Trophoblast cell (in vitro differentiated cells and primary cell): Measurements from ENCODE around the gene GPR84.

Source experiments
- DNase-seq, 2 donors: peaks; one replicate each; pipeline ENCODE4 v3.0.0-alpha.2; 2016
- H2AFZ ChIP-seq: 2 replicates; pipeline ENCODE4 v1.6.1; 2013; ENCODE audit warnings: low read length, moderate library complexity, mild to moderate bottlenecking; ENCODE audit not compliant: insufficient read depth, poor library complexity
- H2AK5ac ChIP-seq: 2 replicates; pipeline ENCODE4 v1.6.1; 2013; ENCODE audit warnings: mild to moderate bottlenecking, low read length
- H2BK120ac ChIP-seq: 2 replicates; pipeline ENCODE4 v1.6.1; 2013; ENCODE audit warnings: low read length, mild to moderate bottlenecking, moderate library complexity; ENCODE audit not compliant: insufficient read depth, poor library complexity
- H2BK12ac ChIP-seq: 2 replicates; pipeline ENCODE4 v1.6.1; 2013; ENCODE audit warnings: mild to moderate bottlenecking, low read length, moderate library complexity
- H2BK5ac ChIP-seq: 2 replicates; pipeline ENCODE4 v1.6.1; 2013; ENCODE audit warnings: low read length, low read depth, moderate library complexity, mild to moderate bottlenecking; ENCODE audit not compliant: poor library complexity
- H3K14ac ChIP-seq: 2 replicates; pipeline ENCODE4 v1.6.1; 2013; ENCODE audit warnings: mild to moderate bottlenecking, low read length
- H3K18ac ChIP-seq: 2 replicates; pipeline ENCODE4 v1.6.1; 2013; ENCODE audit warnings: mild to moderate bottlenecking, low read length
- H3K23ac ChIP-seq: 2 replicates; pipeline ENCODE4 v1.6.1; 2013; ENCODE audit warnings: low read length
- H3K27ac ChIP-seq: 2 replicates; pipeline ENCODE4 v1.5.1; 2013; ENCODE audit warnings: low read depth, mild to moderate bottlenecking, inconsistent platforms, low read length, moderate library complexity
- H3K27me3 ChIP-seq: 2 replicates; pipeline ENCODE4 v1.6.1; 2013; ENCODE audit warnings: inconsistent platforms, mild to moderate bottlenecking, low read length, moderate library complexity; ENCODE audit not compliant: insufficient read depth
- H3K36me3 ChIP-seq, 2 experiments: 1 replicate in 1 of 2; 2 replicates in 1 of 2; pipeline ENCODE4 v1.6.1; 2013; ENCODE audit warnings: low read length in 2 of 2, mild to moderate bottlenecking in 2 of 2, moderate library complexity in 1 of 2; ENCODE audit not compliant: insufficient read depth in 2 of 2, control insufficient read depth in 1 of 2
- H3K4ac ChIP-seq: 2 replicates; pipeline ENCODE4 v1.6.1; 2013; ENCODE audit warnings: low read depth, mild to moderate bottlenecking, low read length, moderate library complexity
- H3K4me1 ChIP-seq, 2 experiments: 1 replicate in 1 of 2; 2 replicates in 1 of 2; pipeline ENCODE4 v1.6.1; 2013; ENCODE audit warnings: low read length in 2 of 2, mild to moderate bottlenecking in 2 of 2, moderate library complexity in 1 of 2; ENCODE audit not compliant: insufficient read depth in 2 of 2, control insufficient read depth in 1 of 2
- H3K4me2 ChIP-seq: 2 replicates; pipeline ENCODE4 v1.6.1; 2013; ENCODE audit warnings: inconsistent platforms, mild to moderate bottlenecking, low read length, moderate library complexity
- H3K4me3 ChIP-seq: 2 replicates; pipeline ENCODE4 v1.5.1; 2013; ENCODE audit warnings: mild to moderate bottlenecking, low read depth, low read length, inconsistent platforms
- H3K79me1 ChIP-seq: one replicate; pipeline ENCODE4 v1.6.1; 2013; ENCODE audit warnings: low read length
- H3K79me2 ChIP-seq: 2 replicates; pipeline ENCODE4 v1.6.1; 2013; ENCODE audit warnings: low read length, mild to moderate bottlenecking; ENCODE audit not compliant: control insufficient read depth, insufficient read depth, poor library complexity
- H3K9ac ChIP-seq: 2 replicates; pipeline ENCODE4 v1.6.1; 2013; ENCODE audit warnings: mild to moderate bottlenecking, low read length
- H3K9me3 ChIP-seq: 2 replicates; pipeline ENCODE4 v1.6.1; 2013; ENCODE audit warnings: low read depth, mild to moderate bottlenecking, control low read depth, inconsistent platforms, low read length; ENCODE audit not compliant: insufficient read depth
- H4K12ac ChIP-seq: 2 replicates; pipeline ENCODE4 v1.6.1; 2013; ENCODE audit warnings: low read depth, mild to moderate bottlenecking, low read length, moderate library complexity
- H4K8ac ChIP-seq: 2 replicates; pipeline ENCODE4 v1.6.1; 2013; ENCODE audit warnings: low read depth, mild to moderate bottlenecking, low read length, moderate library complexity
- H4K91ac ChIP-seq: one replicate; pipeline ENCODE4 v1.6.1; 2013; ENCODE audit warnings: low read depth, mild to moderate bottlenecking, low read length, moderate library complexity
- WGBS: extraction: QIAGEN DNeasy Blood & Tissue Kit; methylation state at CpG from one replicate; pipeline ENCODE4 v1.1.7; 2013; ENCODE audit warnings: missing lambda C conversion rate; ENCODE audit not compliant: insufficient read length, insufficient coverage; ENCODE audit errors: extremely low coverage; 5-methylcytosine and 5-hydroxymethylcytosine counted together

GPR84 gene

GRCh38 chr12:54388237-54389133 is 24.2 kb upstream of the GPR84 start:
- peak overlapping the region; percentile 74 for H3K14ac ChIP-seq
- no peaks in the 10 kb centered on the region for H3K27me3 ChIP-seq
- no peaks in the 10 kb centered on the region for H3K9me3 ChIP-seq
- no peak for DNase-seq
- H3K23ac ChIP-seq: no peak overlapping the region
- H3K18ac ChIP-seq: peak overlapping the region; percentile 86
- no CpG with 5 or more reads among the region's 4 CpGs for WGBS
- peaks cover 55 to 68% of the 10 kb centered on the region in 2 experiments for H3K4me1 ChIP-seq
- peak overlapping the region; percentile 88 for H2BK5ac ChIP-seq
- peaks cover 17% of the 10 kb centered on the region for H3K79me2 ChIP-seq
- peaks cover 0 to 5% of the 10 kb centered on the region in 2 experiments for H3K36me3 ChIP-seq
- H2AFZ ChIP-seq: no peak overlapping the region
- H4K12ac ChIP-seq: no peak overlapping the region
- H3K4me2 ChIP-seq: peak overlapping the region; percentile 18
- peak overlapping the region; percentile 78 for H2BK12ac ChIP-seq
- no peak overlapping the region for H3K4ac ChIP-seq
- peaks cover 55% of the 10 kb centered on the region for H3K79me1 ChIP-seq
- H4K91ac ChIP-seq: peak overlapping the region; percentile 72
- no peak overlapping the region for H3K4me3 ChIP-seq
- H2BK120ac ChIP-seq: peak overlapping the region; percentile 50
- peak overlapping the region; percentile 95 for H3K27ac ChIP-seq
- peak overlapping the region; percentile 86 for H2AK5ac ChIP-seq
- H3K9ac ChIP-seq: no peak overlapping the region
- H4K8ac ChIP-seq: peak overlapping the region; percentile 71

- H3K23ac ChIP-seq: no peak overlapping the region
- H3K79me2 ChIP-seq: peaks cover 17% of the 10 kb centered on the region
- H4K91ac ChIP-seq: peak overlapping the region; percentile 90
- peak overlapping the region; percentile 87 for H2BK5ac ChIP-seq
- peak overlapping the region; percentile 84 for H2BK120ac ChIP-seq
- no peak for DNase-seq
- WGBS: no CpG with 5 or more reads among the region's 3 CpGs
- H3K4ac ChIP-seq: peak overlapping the region; percentile 60
- no peak overlapping the region for H3K4me3 ChIP-seq
- H2BK12ac ChIP-seq: peak overlapping the region; percentile 81
- H4K8ac ChIP-seq: peak overlapping the region; percentile 78
- peak overlapping the region; percentile 66 for H3K14ac ChIP-seq
- peaks cover 57 to 68% of the 10 kb centered on the region in 2 experiments for H3K4me1 ChIP-seq
- H3K4me2 ChIP-seq: no peak overlapping the region
- H3K36me3 ChIP-seq: peaks cover 3 to 5% of the 10 kb centered on the region in 2 experiments
- H3K27me3 ChIP-seq: no peaks in the 10 kb centered on the region
- H3K27ac ChIP-seq: peak overlapping the region; percentile 95
- H2AK5ac ChIP-seq: peak overlapping the region; percentile 65
- peak overlapping the region; percentile 13 for H4K12ac ChIP-seq
- H3K18ac ChIP-seq: peak overlapping the region; percentile 79
- H3K9me3 ChIP-seq: no peaks in the 10 kb centered on the region
- peaks cover 55% of the 10 kb centered on the region for H3K79me1 ChIP-seq
- H2AFZ ChIP-seq: no peak overlapping the region
- H3K9ac ChIP-seq: peak overlapping the region; percentile 6
Measured at GRCh38 chr12:54387114-54387467, 22.8 kb upstream of the GPR84 start.

- peak in 1 of 2 donors; percentile 63 for DNase-seq
Measured at GRCh38 chr12:54386403-54387113, 22.3 kb upstream of the GPR84 start.

GRCh38 chr12:54385251-54385914 is 21.1 kb upstream of the GPR84 start:
- peak overlapping the region; percentile 65 for H4K12ac ChIP-seq
- peak overlapping the region; percentile 5 for H2BK12ac ChIP-seq
- peak overlapping the region; percentile 93 for H3K14ac ChIP-seq
- peaks cover 57 to 61% of the 10 kb centered on the region in 2 experiments for H3K4me1 ChIP-seq
- H3K27ac ChIP-seq: peak overlapping the region; percentile 81
- H3K27me3 ChIP-seq: no peaks in the 10 kb centered on the region
- peak overlapping the region; percentile 43 for H2AFZ ChIP-seq
- H3K23ac ChIP-seq: no peak overlapping the region
- H3K9ac ChIP-seq: no peak overlapping the region
- H3K79me2 ChIP-seq: peaks cover 13% of the 10 kb centered on the region
- peak overlapping the region; percentile 84 for H2BK5ac ChIP-seq
- H3K36me3 ChIP-seq: peaks cover 3 to 6% of the 10 kb centered on the region in 2 experiments
- H4K91ac ChIP-seq: peak overlapping the region; percentile 96
- peak overlapping the region; percentile 27 for H3K4me2 ChIP-seq
- peak overlapping the region; percentile 92 for H2AK5ac ChIP-seq
- no peaks in the 10 kb centered on the region for H3K9me3 ChIP-seq
- H3K4ac ChIP-seq: peak overlapping the region; percentile 61
- H2BK120ac ChIP-seq: peak overlapping the region; percentile 54
- H3K18ac ChIP-seq: peak overlapping the region; percentile 81
- H3K4me3 ChIP-seq: no peak overlapping the region
- DNase-seq: peak in 1 of 2 donors; percentile 29
- peaks cover 49% of the 10 kb centered on the region for H3K79me1 ChIP-seq
- H4K8ac ChIP-seq: peak overlapping the region; percentile 71
- no CpG with 5 or more reads among the region's 10 CpGs for WGBS

More at GRCh38 chr12:54386403-54387113, 22.3 kb upstream of the GPR84 start:
- Histone ChIP-seq H4K8ac (peak overlapping the region; percentile 26), H3K36me3 (peaks cover 3 to 5% of the 10 kb centered on the region in 2 experiments), H2BK120ac (peak overlapping the region; percentile 84), H3K23ac (no peak overlapping the region), H2AK5ac (no peak overlapping the region), H3K79me2 (peaks cover 17% of the 10 kb centered on the region), H3K4me1 (peaks cover 57 to 63% of the 10 kb centered on the region in 2 experiments), H2BK12ac (peak overlapping the region; percentile 81), H3K27me3 (no peaks in the 10 kb centered on the region), H3K9ac (no peak overlapping the region), H3K9me3 (no peaks in the 10 kb centered on the region), H4K91ac (peak overlapping the region; percentile 90), H2BK5ac (peak overlapping the region; percentile 87), H3K18ac (peak overlapping the region; percentile 69), H3K4me3 (no peak overlapping the region), H3K79me1 (peaks cover 55% of the 10 kb centered on the region), H3K4ac (peak overlapping the region; percentile 36), H3K4me2 (peak overlapping the region; percentile 11), H3K27ac (peak overlapping the region; percentile 95), H2AFZ (no peak overlapping the region), H3K14ac (peak overlapping the region; percentile 85), H4K12ac (no peak overlapping the region)
- WGBS: no CpG with 5 or more reads among the region's 3 CpGs
